GM12878 (cell line): Measurements from ENCODE around the gene ACACB. TPM values are rescaled to one million over a fixed set of nuclear protein-coding genes. Genes with fewer than 3 reads are reported as not detected.

Source experiments
- ATAC-seq: fragments of 200-7000 bp; cut with Tn5 transposase; 3 replicates; pipeline ENCODE4 v1.9.1; 2020; ENCODE audit warnings: mild to moderate bottlenecking, moderate library complexity
- BruUV-seq: library from RNA; stranded (reverse); fragments of 400-500 nt; replicated peaks from 2 replicates; lab custom pipeline; 2021; lab: Mats Ljungman, UMichigan
- CTCF ChIA-PET: fragments of 300-600 bp; sonication (Branson Sonifier 250); formaldehyde crosslinking; extraction: SDS; loops from one replicate; lab custom pipeline; 2021; ENCODE audit warnings: inconsistent platforms; lab: Yijun Ruan, JAX
- POLR2A ChIA-PET: fragments of 350-600 bp; formaldehyde crosslinking; extraction: SDS; loops from one replicate; lab custom pipeline; 2021; ENCODE audit warnings: inconsistent platforms; lab: Charles Lee
- RAD21 ChIA-PET: fragments of 300-600 bp; sonication (Branson Sonifier 250); formaldehyde crosslinking; loops from one replicate; lab custom pipeline; 2023; ENCODE audit warnings: antibody characterized with exemption; ENCODE audit not compliant: unreplicated experiment; lab: Charles Lee
- SMC1A ChIA-PET: fragments of 300-600 bp; sonication (Branson Sonifier 250); formaldehyde crosslinking; loops from one replicate; lab custom pipeline; 2023; ENCODE audit not compliant: unreplicated experiment, uncharacterized antibody; lab: Charles Lee
- DNase-seq: peaks from one replicate; pipeline ENCODE4 v3.0.0-alpha.2; 2011; ENCODE audit warnings: low read depth, low spot score
- FAIRE-seq: peaks from 3 replicates; lab custom pipeline; 2011; peaks lifted over from hg19 to GRCh38; lab: Jason Lieb, UNC
- H2AFZ ChIP-seq: 2 replicates; pipeline ENCODE4 v1.6.0; 2011; ENCODE audit warnings: low read depth, low read length, control low read depth; ENCODE audit not compliant: control insufficient read depth
- H3K27ac ChIP-seq: 2 replicates; pipeline ENCODE4 v1.5.1; 2011; ENCODE audit warnings: control low read depth; ENCODE audit not compliant: control insufficient read depth, insufficient read depth
- H3K27me3 ChIP-seq, 2 experiments: replicated peaks in 1 of 2; 2 replicates each; pipeline versions ENCODE4 v1.6.0 to v1.6.1; 2011; ENCODE audit warnings: low read length in 1 of 2; ENCODE audit not compliant: control insufficient read depth in 2 of 2, insufficient read depth in 2 of 2
- H3K36me3 ChIP-seq, 2 experiments: 2 replicates each; pipeline ENCODE4 v1.5.1; 2011; ENCODE audit warnings: low read length in 1 of 2; ENCODE audit not compliant: control insufficient read depth in 2 of 2, insufficient read depth in 2 of 2
- H3K4me1 ChIP-seq: 2 replicates; pipeline ENCODE4 v1.6.1; 2011; ENCODE audit warnings: mild to moderate bottlenecking, low read length, moderate library complexity, mixed read lengths; ENCODE audit not compliant: control insufficient read depth, insufficient read depth
- H3K4me2 ChIP-seq: 2 replicates; pipeline ENCODE4 v1.6.0; 2011; ENCODE audit warnings: control low read depth; ENCODE audit not compliant: control insufficient read depth, insufficient read depth
- H3K4me3 ChIP-seq: fragments of 200-600 bp; sonication (generic); 2 replicates; pipeline ENCODE4 v1.5.1; 2016
- H3K79me2 ChIP-seq: 2 replicates; pipeline ENCODE4 v1.6.0; 2011; ENCODE audit warnings: low read length; ENCODE audit not compliant: control insufficient read depth, insufficient read depth
- H3K9ac ChIP-seq: 2 replicates; pipeline ENCODE4 v1.8.0; 2011; ENCODE audit warnings: low read length, control low read depth, mixed read lengths; ENCODE audit not compliant: control insufficient read depth, insufficient read depth
- H3K9me3 ChIP-seq: replicated peaks from 3 replicates; pipeline ENCODE4 v1.5.1; 2011; ENCODE audit warnings: mild to moderate bottlenecking, low read length; ENCODE audit not compliant: control insufficient read depth, insufficient read depth
- H4K20me1 ChIP-seq: 2 replicates; pipeline ENCODE4 v1.6.0; 2011; ENCODE audit not compliant: control insufficient read depth, insufficient read depth
- ATF2 ChIP-seq: IDR thresholded peaks from 2 replicates; pipeline ENCODE4 v1.6.1; 2012; ENCODE audit warnings: low read length, inconsistent platforms
- EED ChIP-seq: sonication (generic); IDR thresholded peaks from 2 replicates; pipeline ENCODE4 v1.6.1; 2016; ENCODE audit warnings: antibody characterized with exemption, low read depth
- KLF5 ChIP-seq: fragments of 450-650 bp; IDR thresholded peaks from 2 replicates; pipeline ENCODE4 v1.6.1; 2014; ENCODE audit warnings: mild to moderate bottlenecking; ENCODE audit not compliant: partially characterized antibody
- POLR2AphosphoS5 ChIP-seq: IDR thresholded peaks from 2 replicates; pipeline ENCODE4 v1.6.1; 2011; ENCODE audit warnings: mild to moderate bottlenecking, low read length, inconsistent platforms
- SMARCA5 ChIP-seq: fragments of 450-650 bp; IDR thresholded peaks from 2 replicates; pipeline ENCODE4 v1.6.1; 2017; ENCODE audit warnings: mild to moderate bottlenecking
- SREBF2 ChIP-seq: IDR thresholded peaks from 2 replicates; pipeline ENCODE4 v1.6.1; 2012; ENCODE audit warnings: mild to moderate bottlenecking, low read length
- SUZ12 ChIP-seq: fragments of 200-600 bp; sonication (generic); IDR thresholded peaks from one replicate; pipeline ENCODE4 v1.6.1; 2018; ENCODE audit warnings: antibody characterized with exemption, mild to moderate bottlenecking; ENCODE audit not compliant: unreplicated experiment
- TAF1 ChIP-seq: IDR thresholded peaks from 2 replicates; pipeline ENCODE4 v1.6.1; 2011; ENCODE audit warnings: mild to moderate bottlenecking, low read depth, low read length, borderline replicate concordance
- USF1 ChIP-seq: IDR thresholded peaks from 2 replicates; pipeline ENCODE4 v1.6.1; 2011; ENCODE audit warnings: borderline replicate concordance, low read depth, mild to moderate bottlenecking, moderate library complexity, mixed read lengths, low read length; ENCODE audit not compliant: insufficient read depth; ENCODE audit errors: extremely low read length
- ZBTB11 ChIP-seq: fragments of 450-650 bp; formaldehyde crosslinking; IDR thresholded peaks from 2 replicates; pipeline ENCODE4 v1.5.0; 2022; ENCODE audit warnings: mild to moderate bottlenecking, missing genetic modification characterization
- WGBS: methylation state at CpG from one replicate; pipeline ENCODE4 v1.1.6; 2016; ENCODE audit warnings: low lambda C conversion rate; ENCODE audit not compliant: insufficient replicate concordance, insufficient coverage; ENCODE audit errors: missing lambda C conversion rate; 5-methylcytosine and 5-hydroxymethylcytosine counted together
- in situ Hi-C: fragments of 300-500 bp; cut with MboI; formaldehyde crosslinking; loops from 9 replicates; pipeline ENCODE4 v1.14.3; 2018; ENCODE audit warnings: mixed read lengths
- intact Hi-C: fragments of 100-400 bp; cut with micrococcal nuclease; formaldehyde crosslinking; loops from one replicate; pipeline ENCODE4 v1.14.2; 2022; ENCODE audit not compliant: unreplicated experiment
- polyA plus RNA-seq, 11 experiments: library from polyadenylated mRNA; depleted of rRNA in 4 of 11; unstranded in 6 of 11; stranded (reverse) in 5 of 11; fragments of >200 nt; fragmentation: Nextera tagmentation in 4 of 11; fragmentation: Illumina TruSeq in 1 of 11; extraction: Ambion mirVana in 4 of 11; extraction: Trizol in 1 of 11; gene quantifications; 1 replicate in 1 of 11; 2 replicates in 10 of 11; pipeline versions ENCODE4 v1.2.1 to v1.2.3, GENCODE V29; 2011 to 2016; ENCODE audit warnings: inconsistent platforms in 2 of 11, missing spikeins in 2 of 11, low read depth in 1 of 11
- total RNA-seq, 4 experiments: library from RNA; depleted of rRNA in 3 of 4; stranded (reverse); fragments of >200 nt in 3 of 4; fragmentation: Illumina TruSeq in 1 of 4; extraction: Trizol in 1 of 4; gene quantifications; 2 replicates each; pipeline versions ENCODE4 v1.2.1 to v1.2.3, GENCODE V29; 2013 to 2021

Gene ACACB
- total and polyA plus RNA-seq, 10 of the 15 experiments (the other 5 are each of a cell fraction or from before 2014, with no cell fraction given): 0.05 to 1.9 (median 0.38) TPM; not detected in 2

- no peaks in the 10 kb centered on the region for H3K4me1 ChIP-seq
- intact Hi-C loops: no loop called here
- ChIA-PET SMC1A (interaction anchor here (0.7 kb wide), 1 partner anchor 12 kb away, joined by 3 read pairs; no protein-coding TSS in a partner anchor), CTCF (no interaction called here), POLR2A (no interaction called here), RAD21 (no interaction called here)
- WGBS: 62% methylated on average over 8 of the region's 8 CpGs
- no peaks in the 10 kb centered on the region for H3K36me3 ChIP-seq
- H3K27ac ChIP-seq: no peak overlapping the region
- H3K79me2 ChIP-seq: no peaks in the 10 kb centered on the region
- ATAC-seq: no peak
- no peaks in the 10 kb centered on the region for H3K27me3 ChIP-seq
- H3K9me3 ChIP-seq: no peaks in the 10 kb centered on the region
- DNase-seq: no peak
- no peak for FAIRE-seq
- no TSS peak for BruUV-seq
- no peak overlapping the region for H3K4me2 ChIP-seq
- TF ChIP-seq KLF5 (no peak), EED (no peak), POLR2AphosphoS5 (no peak), SREBF2 (no peak)
- no peak overlapping the region for H2AFZ ChIP-seq
- H4K20me1 ChIP-seq: no peaks in the 10 kb centered on the region
- H3K4me3 ChIP-seq: no peak overlapping the region
- H3K9ac ChIP-seq: no peak overlapping the region
- in situ Hi-C loops: no loop called here
These were observed 72.9 kb downstream of the ACACB start for GRCh38 chr12:109189291-109189690.

- Histone ChIP-seq H4K20me1 (no peaks in the 10 kb centered on the region), H3K27ac (no peak overlapping the region), H3K4me1 (no peaks in the 10 kb centered on the region), H3K4me3 (no peak overlapping the region), H3K9ac (no peak overlapping the region), H3K4me2 (no peak overlapping the region), H3K27me3 (no peaks in the 10 kb centered on the region), H3K36me3 (no peaks in the 10 kb centered on the region; a peak in 1 of 4 replicates), H2AFZ (no peak overlapping the region), H3K9me3 (no peaks in the 10 kb centered on the region), H3K79me2 (no peaks in the 10 kb centered on the region)
- no TSS peak for BruUV-seq
- ChIA-PET SMC1A (no interaction called here), RAD21 (no interaction called here), CTCF (no interaction called here), POLR2A (no interaction called here)
- 59% methylated on average over 20 of the region's 20 CpGs for WGBS
- ATAC-seq: no peak
- intact Hi-C loops (no loop called here), in situ Hi-C loops (no loop called here)
- DNase-seq: no peak
- no peak for TF ChIP-seq USF1
- TF ChIP-seq SUZ12: no peak
- no peak for TF ChIP-seq TAF1
- TF ChIP-seq SMARCA5: no peak
- no peak for TF ChIP-seq ZBTB11 (CRISPR knock-in tag)
- TF ChIP-seq ATF2: no peak
- no peak for FAIRE-seq
These were observed 75.3 kb downstream of the ACACB start for GRCh38 chr12:109191621-109192250.
